ENCODE measurements around the gene NCAM2. TPM values are rescaled to one million over a fixed set of nuclear protein-coding genes. Genes with fewer than 3 reads are reported as not detected.

The NCAM2 gene
- polyA plus RNA-seq, 1 donor from 2014 or later: 9.8 TPM

GRCh38 chr21:21184771-21185528 lies 186.7 kb downstream of the NCAM2 start:
- Histone ChIP-seq H3K27ac (ENCODE audit: low read length) (no peak overlapping the region), H3K4me3 (ENCODE audit: low read length) (no peak overlapping the region), H3K9ac (ENCODE audit: low read length) (no peak overlapping the region), H3K79me2 (replicated peaks; ENCODE audit: insufficient read depth, low read length) (no peaks in the 10 kb centered on the region), H3K36me3 (ENCODE audit: insufficient read depth, low read length) (no peaks in the 10 kb centered on the region), H3K9me2 (ENCODE audit: insufficient read depth, low read length) (no peaks in the 10 kb centered on the region), H3K4me2 (ENCODE audit: low read length) (no peak overlapping the region), H2AFZ (ENCODE audit: low read depth, low read length) (no peak overlapping the region), H3K9me3 (ENCODE audit: low read length) (no peaks in the 10 kb centered on the region), H3K27me3 (ENCODE audit: insufficient read depth, low read depth, low read length) (no peaks in the 10 kb centered on the region), H3F3A (ENCODE audit: insufficient read depth, low read length, poor library complexity, severe bottlenecking) (no peaks in the 10 kb centered on the region), H4K20me1 (ENCODE audit: insufficient read depth) (no peaks in the 10 kb centered on the region)
- TF ChIP-seq MXI1 (conservative IDR thresholded peaks at IDR 0.05; ENCODE audit: poor library complexity, severe bottlenecking) (no peak), REST (IDR thresholded peaks at IDR 0.05; ENCODE audit: borderline replicate concordance) (no peak)

- Histone ChIP-seq H4K20me1 (ENCODE audit: insufficient read depth) (no peaks in the 10 kb centered on the region), H3K36me3 (ENCODE audit: insufficient read depth, low read length) (no peaks in the 10 kb centered on the region), H3K9ac (ENCODE audit: low read length) (no peak overlapping the region), H3K4me2 (ENCODE audit: low read length) (no peak overlapping the region), H3K4me3 (ENCODE audit: low read length) (no peak overlapping the region), H3F3A (ENCODE audit: insufficient read depth, low read length, poor library complexity, severe bottlenecking) (no peaks in the 10 kb centered on the region), H3K27ac (ENCODE audit: low read length) (no peak overlapping the region), H3K9me2 (ENCODE audit: insufficient read depth, low read length) (no peaks in the 10 kb centered on the region), H2AFZ (ENCODE audit: low read depth, low read length) (no peak overlapping the region), H3K79me2 (replicated peaks; ENCODE audit: insufficient read depth, low read length) (no peaks in the 10 kb centered on the region), H3K9me3 (ENCODE audit: low read length) (no peaks in the 10 kb centered on the region), H3K27me3 (ENCODE audit: insufficient read depth, low read depth, low read length) (no peaks in the 10 kb centered on the region)
- TF ChIP-seq CTCF (IDR thresholded peaks at IDR 0.05; ENCODE audit: poor library complexity, severe bottlenecking) (no peak), SMC3 (conservative IDR thresholded peaks at IDR 0.05; ENCODE audit: poor library complexity) (no peak), TAF1 (IDR thresholded peaks at IDR 0.05; ENCODE audit: low read depth) (no peak)
These were observed 189.4 kb downstream of the NCAM2 start for GRCh38 chr21:21187579-21187978.

- TF ChIP-seq SMC3 (conservative IDR thresholded peaks at IDR 0.05; ENCODE audit: poor library complexity): no peak
- no peak for TF ChIP-seq CTCF (IDR thresholded peaks at IDR 0.05; ENCODE audit: poor library complexity, severe bottlenecking)
- TF ChIP-seq MXI1 (conservative IDR thresholded peaks at IDR 0.05; ENCODE audit: poor library complexity, severe bottlenecking): no peak
- TF ChIP-seq TAF1 (IDR thresholded peaks at IDR 0.05; ENCODE audit: low read depth): no peak
- no peak for TF ChIP-seq POLR2AphosphoS5 (IDR thresholded peaks at IDR 0.05)
- TF ChIP-seq EP300 (conservative IDR thresholded peaks at IDR 0.05; ENCODE audit: poor library complexity, severe bottlenecking): no peak
- no peak for TF ChIP-seq EZH2 (IDR thresholded peaks at IDR 0.05; ENCODE audit: borderline replicate concordance, insufficient read depth, low read length, poor library complexity, severe bottlenecking)
- no peak for TF ChIP-seq REST (IDR thresholded peaks at IDR 0.05; ENCODE audit: borderline replicate concordance)
- no peak for TF ChIP-seq RAD21 (conservative IDR thresholded peaks at IDR 0.05)
- H3K4me2 ChIP-seq (ENCODE audit: low read length): no peak overlapping the region
- no peaks in the 10 kb centered on the region for H3K79me2 ChIP-seq (replicated peaks; ENCODE audit: insufficient read depth, low read length)
- H3K27me3 ChIP-seq (ENCODE audit: insufficient read depth, low read depth, low read length): no peaks in the 10 kb centered on the region
- no peak overlapping the region for H3K4me3 ChIP-seq (ENCODE audit: low read length)
- H3K9me2 ChIP-seq (ENCODE audit: insufficient read depth, low read length): no peaks in the 10 kb centered on the region
- no peak overlapping the region for H2AFZ ChIP-seq (ENCODE audit: low read depth, low read length)
- no peaks in the 10 kb centered on the region for H4K20me1 ChIP-seq (ENCODE audit: insufficient read depth)
- no peaks in the 10 kb centered on the region for H3K36me3 ChIP-seq (ENCODE audit: insufficient read depth, low read length)
- no peak overlapping the region for H3K27ac ChIP-seq (ENCODE audit: low read length)
- no peak overlapping the region for H3K9ac ChIP-seq (ENCODE audit: low read length)
- no peaks in the 10 kb centered on the region for H3K9me3 ChIP-seq (ENCODE audit: low read length)
- H3F3A ChIP-seq (ENCODE audit: insufficient read depth, low read length, poor library complexity, severe bottlenecking): no peaks in the 10 kb centered on the region
These were observed 190.4 kb downstream of the NCAM2 start for GRCh38 chr21:21188513-21189195.
